Measurements from ENCODE around the gene SAP30BP.

DNA sequence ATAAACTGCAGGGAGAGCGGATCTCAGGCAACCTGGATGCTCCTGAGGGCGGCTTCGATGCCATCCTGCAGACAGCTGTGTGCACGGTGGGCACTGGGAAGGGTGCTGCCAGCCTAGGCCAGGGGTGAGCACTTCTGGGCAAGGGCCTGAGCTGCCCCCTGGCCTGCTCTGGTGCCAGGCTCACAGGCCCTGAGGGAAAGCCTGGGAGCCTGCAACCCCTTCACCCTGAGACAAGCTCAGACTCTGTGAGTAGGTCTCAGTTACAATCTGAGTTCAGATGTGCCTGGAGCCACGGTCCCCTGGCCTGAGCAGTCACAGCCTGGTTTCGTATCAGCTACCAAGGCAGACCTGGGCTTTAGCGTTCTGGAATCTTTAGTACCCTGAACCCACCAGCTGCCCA lies 62.2 kb downstream of the SAP30BP start:
- TF ChIP-seq, protein P1, sequence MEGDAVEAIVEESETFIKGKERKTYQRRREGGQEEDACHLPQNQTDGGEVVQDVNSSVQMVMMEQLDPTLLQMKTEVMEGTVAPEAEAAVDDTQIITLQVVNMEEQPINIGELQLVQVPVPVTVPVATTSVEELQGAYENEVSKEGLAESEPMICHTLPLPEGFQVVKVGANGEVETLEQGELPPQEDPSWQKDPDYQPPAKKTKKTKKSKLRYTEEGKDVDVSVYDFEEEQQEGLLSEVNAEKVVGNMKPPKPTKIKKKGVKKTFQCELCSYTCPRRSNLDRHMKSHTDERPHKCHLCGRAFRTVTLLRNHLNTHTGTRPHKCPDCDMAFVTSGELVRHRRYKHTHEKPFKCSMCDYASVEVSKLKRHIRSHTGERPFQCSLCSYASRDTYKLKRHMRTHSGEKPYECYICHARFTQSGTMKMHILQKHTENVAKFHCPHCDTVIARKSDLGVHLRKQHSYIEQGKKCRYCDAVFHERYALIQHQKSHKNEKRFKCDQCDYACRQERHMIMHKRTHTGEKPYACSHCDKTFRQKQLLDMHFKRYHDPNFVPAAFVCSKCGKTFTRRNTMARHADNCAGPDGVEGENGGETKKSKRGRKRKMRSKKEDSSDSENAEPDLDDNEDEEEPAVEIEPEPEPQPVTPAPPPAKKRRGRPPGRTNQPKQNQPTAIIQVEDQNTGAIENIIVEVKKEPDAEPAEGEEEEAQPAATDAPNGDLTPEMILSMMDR (IDR thresholded peaks at IDR 0.05): no peak
- no peak for TF ChIP-seq ZFX (IDR thresholded peaks at IDR 0.05; ENCODE audit: borderline replicate concordance)

Data from 22Rv1 (cell line).